Trophoblast cell (in vitro differentiated cells and primary cell): ENCODE data around the gene FHOD3.

Experiments used
- DNase-seq, 2 donors: peaks; one replicate each; pipeline ENCODE4 v3.0.0-alpha.2; 2016
- H2AFZ ChIP-seq: 2 replicates; pipeline ENCODE4 v1.6.1; 2013; ENCODE audit warnings: low read length, moderate library complexity, mild to moderate bottlenecking; ENCODE audit not compliant: insufficient read depth, poor library complexity
- H2AK5ac ChIP-seq: 2 replicates; pipeline ENCODE4 v1.6.1; 2013; ENCODE audit warnings: mild to moderate bottlenecking, low read length
- H2BK120ac ChIP-seq: 2 replicates; pipeline ENCODE4 v1.6.1; 2013; ENCODE audit warnings: low read length, mild to moderate bottlenecking, moderate library complexity; ENCODE audit not compliant: insufficient read depth, poor library complexity
- H2BK12ac ChIP-seq: 2 replicates; pipeline ENCODE4 v1.6.1; 2013; ENCODE audit warnings: mild to moderate bottlenecking, low read length, moderate library complexity
- H2BK5ac ChIP-seq: 2 replicates; pipeline ENCODE4 v1.6.1; 2013; ENCODE audit warnings: low read length, low read depth, moderate library complexity, mild to moderate bottlenecking; ENCODE audit not compliant: poor library complexity
- H3K14ac ChIP-seq: 2 replicates; pipeline ENCODE4 v1.6.1; 2013; ENCODE audit warnings: mild to moderate bottlenecking, low read length
- H3K18ac ChIP-seq: 2 replicates; pipeline ENCODE4 v1.6.1; 2013; ENCODE audit warnings: mild to moderate bottlenecking, low read length
- H3K23ac ChIP-seq: 2 replicates; pipeline ENCODE4 v1.6.1; 2013; ENCODE audit warnings: low read length
- H3K27ac ChIP-seq: 2 replicates; pipeline ENCODE4 v1.5.1; 2013; ENCODE audit warnings: low read depth, mild to moderate bottlenecking, inconsistent platforms, low read length, moderate library complexity
- H3K27me3 ChIP-seq: 2 replicates; pipeline ENCODE4 v1.6.1; 2013; ENCODE audit warnings: inconsistent platforms, mild to moderate bottlenecking, low read length, moderate library complexity; ENCODE audit not compliant: insufficient read depth
- H3K36me3 ChIP-seq, 2 experiments: 1 replicate in 1 of 2; 2 replicates in 1 of 2; pipeline ENCODE4 v1.6.1; 2013; ENCODE audit warnings: low read length in 2 of 2, mild to moderate bottlenecking in 2 of 2, moderate library complexity in 1 of 2; ENCODE audit not compliant: insufficient read depth in 2 of 2, control insufficient read depth in 1 of 2
- H3K4ac ChIP-seq: 2 replicates; pipeline ENCODE4 v1.6.1; 2013; ENCODE audit warnings: low read depth, mild to moderate bottlenecking, low read length, moderate library complexity
- H3K4me1 ChIP-seq, 2 experiments: 1 replicate in 1 of 2; 2 replicates in 1 of 2; pipeline ENCODE4 v1.6.1; 2013; ENCODE audit warnings: low read length in 2 of 2, mild to moderate bottlenecking in 2 of 2, moderate library complexity in 1 of 2; ENCODE audit not compliant: insufficient read depth in 2 of 2, control insufficient read depth in 1 of 2
- H3K4me2 ChIP-seq: 2 replicates; pipeline ENCODE4 v1.6.1; 2013; ENCODE audit warnings: inconsistent platforms, mild to moderate bottlenecking, low read length, moderate library complexity
- H3K4me3 ChIP-seq: 2 replicates; pipeline ENCODE4 v1.5.1; 2013; ENCODE audit warnings: mild to moderate bottlenecking, low read depth, low read length, inconsistent platforms
- H3K79me1 ChIP-seq: one replicate; pipeline ENCODE4 v1.6.1; 2013; ENCODE audit warnings: low read length
- H3K79me2 ChIP-seq: 2 replicates; pipeline ENCODE4 v1.6.1; 2013; ENCODE audit warnings: low read length, mild to moderate bottlenecking; ENCODE audit not compliant: control insufficient read depth, insufficient read depth, poor library complexity
- H3K9ac ChIP-seq: 2 replicates; pipeline ENCODE4 v1.6.1; 2013; ENCODE audit warnings: mild to moderate bottlenecking, low read length
- H3K9me3 ChIP-seq: 2 replicates; pipeline ENCODE4 v1.6.1; 2013; ENCODE audit warnings: low read depth, mild to moderate bottlenecking, control low read depth, inconsistent platforms, low read length; ENCODE audit not compliant: insufficient read depth
- H4K12ac ChIP-seq: 2 replicates; pipeline ENCODE4 v1.6.1; 2013; ENCODE audit warnings: low read depth, mild to moderate bottlenecking, low read length, moderate library complexity
- H4K8ac ChIP-seq: 2 replicates; pipeline ENCODE4 v1.6.1; 2013; ENCODE audit warnings: low read depth, mild to moderate bottlenecking, low read length, moderate library complexity
- H4K91ac ChIP-seq: one replicate; pipeline ENCODE4 v1.6.1; 2013; ENCODE audit warnings: low read depth, mild to moderate bottlenecking, low read length, moderate library complexity
- WGBS: extraction: QIAGEN DNeasy Blood & Tissue Kit; methylation state at CpG from one replicate; pipeline ENCODE4 v1.1.7; 2013; ENCODE audit warnings: missing lambda C conversion rate; ENCODE audit not compliant: insufficient read length, insufficient coverage; ENCODE audit errors: extremely low coverage; 5-methylcytosine and 5-hydroxymethylcytosine counted together

FHOD3 gene

DNA sequence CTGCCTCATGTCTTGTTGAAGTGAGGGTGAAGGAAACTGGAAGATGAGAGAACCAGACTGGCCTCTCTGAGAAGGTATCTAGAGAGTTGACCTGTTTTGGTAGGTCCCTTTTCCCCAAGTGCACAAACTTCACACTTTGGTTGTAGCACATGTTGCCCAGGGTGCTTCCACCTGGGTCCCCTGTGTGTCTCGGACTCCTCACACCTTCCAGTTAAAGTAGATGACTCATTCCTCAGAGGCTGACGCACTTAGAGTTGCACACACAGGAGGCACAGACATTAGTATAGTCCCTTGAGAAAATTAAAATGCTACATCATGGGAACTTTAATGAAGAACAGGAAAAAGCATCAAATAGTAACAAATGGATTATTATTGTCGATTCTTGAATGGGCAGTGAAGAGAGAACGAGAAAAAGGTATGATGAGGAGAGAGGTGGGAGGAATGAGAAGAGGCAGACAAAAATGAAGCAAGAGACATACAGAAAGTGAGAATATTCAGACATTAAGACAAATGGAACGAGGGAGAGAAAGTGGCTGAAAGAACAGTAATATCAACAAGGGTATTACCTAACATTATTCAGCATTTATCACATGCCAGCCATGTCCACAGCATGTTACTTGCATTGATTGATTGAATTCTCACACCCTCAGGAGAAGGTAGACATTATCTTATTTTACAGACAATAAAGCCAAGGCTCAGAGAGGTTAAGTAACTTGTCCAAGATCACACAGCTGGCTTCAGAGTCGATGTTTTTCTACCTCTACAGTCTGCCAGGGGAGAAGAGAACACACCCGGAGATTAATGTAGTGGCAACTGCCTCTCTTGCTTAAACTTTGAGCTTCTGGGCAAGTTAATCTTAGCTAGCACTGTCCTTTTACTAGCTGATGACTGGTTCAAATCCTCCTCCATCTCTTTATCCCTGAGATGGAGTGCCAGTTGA, 68.6 kb downstream of the FHOD3 start:
- H4K8ac ChIP-seq, result no peak overlapping the region
- no peak overlapping the region for H4K12ac ChIP-seq
- H3K27me3 ChIP-seq, result no peaks in the 10 kb centered on the region
- H3K4ac ChIP-seq, result no peak overlapping the region
- no peak overlapping the region for H3K23ac ChIP-seq
- no peak overlapping the region for H2BK12ac ChIP-seq
- H3K4me2 ChIP-seq, result no peak overlapping the region
- H2AK5ac ChIP-seq, result no peak overlapping the region
- peak; percentile 56 to 63 for DNase-seq
- H2AFZ ChIP-seq, result no peak overlapping the region
- no peak overlapping the region for H3K18ac ChIP-seq
- H4K91ac ChIP-seq, result peak overlapping the region; percentile 64
- H3K14ac ChIP-seq, result peak overlapping the region; percentile 2
- H3K79me1 ChIP-seq, result peaks cover 10% of the 10 kb centered on the region
- H3K36me3 ChIP-seq, result peaks cover 6 to 8% of the 10 kb centered on the region in 2 experiments
- peak overlapping the region; percentile 21 for H3K27ac ChIP-seq
- peak overlapping the region; percentile 62 for H2BK5ac ChIP-seq
- no peak overlapping the region for H3K4me3 ChIP-seq
- WGBS, result 100% methylated on average over 2 of the region's 7 CpGs
- no peaks in the 10 kb centered on the region for H3K9me3 ChIP-seq
- no peak overlapping the region for H3K9ac ChIP-seq
- no peak overlapping the region for H2BK120ac ChIP-seq
- peaks cover 14 to 15% of the 10 kb centered on the region in 2 experiments for H3K4me1 ChIP-seq
- peaks cover 2% of the 10 kb centered on the region for H3K79me2 ChIP-seq

DNA sequence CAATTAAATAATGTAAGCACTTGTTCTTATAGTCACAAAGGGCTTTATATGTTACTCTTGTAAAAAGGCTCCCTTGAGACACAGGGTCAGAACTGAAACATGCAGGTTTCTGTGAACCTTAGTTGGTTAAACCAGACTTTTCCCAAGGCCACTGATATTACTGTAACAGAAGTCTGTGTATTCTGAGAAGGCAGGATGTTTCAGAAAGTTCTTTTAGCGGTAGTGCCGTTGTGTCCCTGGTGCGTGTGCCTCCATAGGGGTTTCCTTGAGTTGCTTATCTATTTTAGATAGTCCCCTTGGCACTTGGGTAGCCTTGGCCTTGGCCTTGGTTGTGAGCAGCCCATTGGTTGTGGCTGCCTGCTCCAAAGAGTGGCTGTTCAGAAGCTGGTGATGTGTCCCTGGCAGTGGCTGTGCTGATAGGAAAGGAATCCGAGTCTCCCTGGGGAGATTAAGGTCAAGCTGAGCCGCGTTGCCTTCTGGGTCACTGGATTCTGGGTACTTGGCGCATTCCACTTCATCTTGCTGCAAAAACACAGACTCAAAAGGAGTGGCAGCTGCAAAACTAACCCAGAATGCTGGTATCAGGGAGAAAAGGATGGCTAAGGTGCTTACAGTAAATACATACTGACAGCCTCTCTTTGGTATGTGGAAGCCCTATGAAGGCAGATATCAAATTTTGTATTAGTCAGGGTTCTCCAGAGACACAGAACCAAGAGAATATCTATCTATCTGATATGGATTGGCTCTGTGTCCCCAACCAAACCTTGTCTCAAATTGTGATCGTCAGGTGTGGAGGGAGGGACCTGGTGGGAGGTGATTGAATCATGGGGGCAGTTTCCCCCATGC, 69.7 kb downstream of the FHOD3 start:
- no peak overlapping the region for H3K18ac ChIP-seq
- no peak overlapping the region for H3K4me2 ChIP-seq
- H3K27me3 ChIP-seq, result no peaks in the 10 kb centered on the region
- no peak overlapping the region for H2AFZ ChIP-seq
- peak; percentile 67 to 68 for DNase-seq
- H3K4ac ChIP-seq, result no peak overlapping the region
- H3K9ac ChIP-seq, result no peak overlapping the region
- peak overlapping the region; percentile 57 for H2AK5ac ChIP-seq
- H3K14ac ChIP-seq, result no peak overlapping the region
- no peak overlapping the region for H3K4me3 ChIP-seq
- H2BK12ac ChIP-seq, result peak overlapping the region; percentile 10
- H4K91ac ChIP-seq, result peak overlapping the region; percentile 45
- H3K9me3 ChIP-seq, result no peaks in the 10 kb centered on the region
- peaks cover 14 to 15% of the 10 kb centered on the region in 2 experiments for H3K4me1 ChIP-seq
- H3K23ac ChIP-seq, result no peak overlapping the region
- H2BK120ac ChIP-seq, result no peak overlapping the region
- peaks cover 10% of the 10 kb centered on the region for H3K79me1 ChIP-seq
- H3K36me3 ChIP-seq, result peaks cover 4 to 7% of the 10 kb centered on the region in 2 experiments
- H4K8ac ChIP-seq, result no peak overlapping the region
- H3K79me2 ChIP-seq, result peaks cover 2% of the 10 kb centered on the region
- no peak overlapping the region for H3K27ac ChIP-seq
- WGBS, result no CpG with 5 or more reads among the region's 8 CpGs
- H2BK5ac ChIP-seq, result no peak overlapping the region
- no peak overlapping the region for H4K12ac ChIP-seq

DNA sequence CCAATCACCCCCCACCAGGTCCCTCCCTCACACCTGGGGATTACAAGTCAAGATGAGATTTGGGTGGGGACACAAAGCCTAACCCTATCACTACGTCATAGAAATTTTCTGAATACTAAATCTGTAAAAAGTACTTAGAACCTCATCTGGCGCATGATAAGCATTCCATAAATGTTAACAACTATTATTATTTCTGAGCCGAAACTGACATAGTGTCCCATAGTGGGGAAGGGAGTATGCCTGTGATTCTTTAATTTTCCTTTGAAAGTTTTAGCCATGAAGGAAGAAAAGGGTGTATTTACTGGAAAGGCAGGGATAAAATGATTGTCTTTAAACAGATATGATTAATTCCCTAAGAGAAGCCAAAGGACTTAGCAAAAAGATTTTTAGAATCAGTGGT, 71.4 kb downstream of the FHOD3 start:
- H2AK5ac ChIP-seq, result no peak overlapping the region
- H3K4me3 ChIP-seq, result no peak overlapping the region
- H4K91ac ChIP-seq, result no peak overlapping the region
- no peak overlapping the region for H4K8ac ChIP-seq
- no peak overlapping the region for H3K27ac ChIP-seq
- peaks cover 10% of the 10 kb centered on the region for H3K79me1 ChIP-seq
- H2AFZ ChIP-seq, result no peak overlapping the region
- no peak overlapping the region for H2BK5ac ChIP-seq
- no peak overlapping the region for H2BK120ac ChIP-seq
- peaks cover 4 to 7% of the 10 kb centered on the region in 2 experiments for H3K36me3 ChIP-seq
- H3K27me3 ChIP-seq, result no peaks in the 10 kb centered on the region
- no peak overlapping the region for H3K23ac ChIP-seq
- H3K18ac ChIP-seq, result no peak overlapping the region
- DNase-seq, result peak in 1 of 2 donors; percentile 37
- H3K4me1 ChIP-seq, result peaks cover 18 to 21% of the 10 kb centered on the region in 2 experiments
- no peak overlapping the region for H2BK12ac ChIP-seq
- no peak overlapping the region for H3K4ac ChIP-seq
- no CpG with 5 or more reads among the region's 3 CpGs for WGBS
- no peak overlapping the region for H3K14ac ChIP-seq
- H3K79me2 ChIP-seq, result peaks cover 2% of the 10 kb centered on the region
- no peak overlapping the region for H3K4me2 ChIP-seq
- no peaks in the 10 kb centered on the region for H3K9me3 ChIP-seq
- no peak overlapping the region for H4K12ac ChIP-seq
- no peak overlapping the region for H3K9ac ChIP-seq

DNA sequence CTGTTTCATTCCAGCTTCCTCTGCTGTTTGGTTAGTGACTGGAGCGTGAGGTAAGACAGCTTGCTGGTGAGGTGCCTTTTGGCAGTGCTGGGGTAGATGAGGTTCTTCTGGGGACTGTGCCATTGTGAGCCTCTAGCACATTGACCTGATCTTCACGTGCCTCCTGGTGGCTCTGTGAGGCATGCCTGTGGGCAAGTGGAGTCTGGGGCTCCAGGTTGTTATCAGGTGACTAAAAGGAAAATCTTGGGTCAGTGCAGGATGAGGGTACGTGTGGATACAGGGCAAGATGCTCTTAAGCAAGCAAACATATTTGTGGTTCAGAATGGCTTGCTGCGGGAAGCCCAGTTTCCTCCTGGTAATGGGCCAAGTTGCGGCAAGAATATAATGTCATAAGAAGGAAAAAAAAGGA, 75.4 kb downstream of the FHOD3 start:
- Histone ChIP-seq H2AFZ (no peak overlapping the region), H3K27ac (no peak overlapping the region), H3K36me3 (peaks cover 7 to 9% of the 10 kb centered on the region in 2 experiments), H4K91ac (no peak overlapping the region), H3K4me3 (no peak overlapping the region), H3K27me3 (no peaks in the 10 kb centered on the region), H4K8ac (no peak overlapping the region), H3K79me2 (no peaks in the 10 kb centered on the region), H3K79me1 (peaks cover 7% of the 10 kb centered on the region), H4K12ac (no peak overlapping the region), H3K9ac (no peak overlapping the region), H3K18ac (no peak overlapping the region), H3K9me3 (peaks cover 3% of the 10 kb centered on the region), H2BK120ac (no peak overlapping the region), H3K4me1 (peaks cover 21% of the 10 kb centered on the region in 2 experiments), H2BK5ac (no peak overlapping the region), H2AK5ac (no peak overlapping the region), H3K14ac (no peak overlapping the region), H3K23ac (no peak overlapping the region), H3K4ac (no peak overlapping the region), H3K4me2 (no peak overlapping the region), H2BK12ac (no peak overlapping the region)
- peak; percentile 90 to 92 for DNase-seq
- WGBS, result no CpG with 5 or more reads among the region's 5 CpGs
